Measurements from ENCODE around the gene EEF1AKMT4.

Gene EEF1AKMT4

GRCh38 chr3:184249412-184250166, at the start of gene EEF1AKMT4:
Gene EEF1AKMT4 (plus strand): TSS chr3:184249672. CDS start chr3:184249695, 23 bp downstream.
- intact Hi-C loops (cut with DNase I), result loop anchor here (2.0 to 10.0 kb wide), 4 partner anchors 38 to 355 kb away; partner anchors contain the start of genes ABCF3 and EIF2B5
- DNase-seq, result peak; percentile 88 to 99 (median 93)

- no peak for DNase-seq
- intact Hi-C loops (cut with DNase I), result no loop called here
Measured at GRCh38 chr3:184200825-184201224, 48.6 kb upstream of the EEF1AKMT4 start.

GRCh38 chr3:184203526-184203925, 45.9 kb upstream of the EEF1AKMT4 start:
- intact Hi-C loops (cut with DNase I), result no loop called here
- no peak for DNase-seq

- peak in 1 of 10 donors; percentile 9 for DNase-seq
- intact Hi-C loops (cut with DNase I), result no loop called here
Measured at GRCh38 chr3:184209146-184209923, 40.1 kb upstream of the EEF1AKMT4 start.

GRCh38 chr3:184211297-184211696, 38.2 kb upstream of the EEF1AKMT4 start:
- no peak for DNase-seq
- intact Hi-C loops (cut with DNase I), result no loop called here

- DNase-seq, result no peak
- intact Hi-C loops (cut with DNase I), result no loop called here
Measured at GRCh38 chr3:184211718-184212117, 37.8 kb upstream of the EEF1AKMT4 start.

- no peak for DNase-seq
- intact Hi-C loops (cut with DNase I), result no loop called here
Measured at GRCh38 chr3:184218814-184219213, 30.7 kb upstream of the EEF1AKMT4 start.

- DNase-seq, result no peak
- intact Hi-C loops (cut with DNase I), result no loop called here
Measured at GRCh38 chr3:184222521-184222920, 27.0 kb upstream of the EEF1AKMT4 start.

- intact Hi-C loops (cut with DNase I), result no loop called here
Measured at GRCh38 chr3:184223946-184224345, 25.5 kb upstream of the EEF1AKMT4 start.

GRCh38 chr3:184227481-184227935, 22.0 kb upstream of the EEF1AKMT4 start:
- peak in 2 of 10 donors; percentile 34 to 74 for DNase-seq
- intact Hi-C loops (cut with DNase I), result no loop called here

More at GRCh38 chr3:184223946-184224345, 25.5 kb upstream of the EEF1AKMT4 start:
- DNase-seq, result no peak

- intact Hi-C loops (cut with DNase I), result no loop called here
- peak in 2 of 10 donors; percentile 75 to 77 for DNase-seq
Measured at GRCh38 chr3:184228376-184229137, 20.9 kb upstream of the EEF1AKMT4 start.

- peak; percentile 24 to 97 (median 73) for DNase-seq
- intact Hi-C loops (cut with DNase I), result no loop called here
Measured at GRCh38 chr3:184229394-184230080, 19.9 kb upstream of the EEF1AKMT4 start, which contains the start of gene VWA5B2. Gene VWA5B2 (plus strand): TSS chr3:184229585. CDS start chr3:184230529, 944 bp downstream.

GRCh38 chr3:184230081-184230602, 19.3 kb upstream of the EEF1AKMT4 start:
- peak in 1 of 10 donors; percentile 85 for DNase-seq

GRCh38 chr3:184230603-184231528, 18.6 kb upstream of the EEF1AKMT4 start:
- intact Hi-C loops (cut with DNase I), result no loop called here
- peak in 4 of 10 donors; percentile 28 to 92 (median 65) for DNase-seq

More at GRCh38 chr3:184230081-184230602, 19.3 kb upstream of the EEF1AKMT4 start:
- intact Hi-C loops (cut with DNase I), result no loop called here

GRCh38 chr3:184231671-184232070, 17.8 kb upstream of the EEF1AKMT4 start:
- intact Hi-C loops (cut with DNase I), result no loop called here

GRCh38 chr3:184233127-184233843, 16.2 kb upstream of the EEF1AKMT4 start:
- intact Hi-C loops (cut with DNase I), result no loop called here
- DNase-seq, result no peak

More at GRCh38 chr3:184231671-184232070, 17.8 kb upstream of the EEF1AKMT4 start:
- DNase-seq, result no peak

- DNase-seq, result peak; percentile 50 to 95 (median 66)
- intact Hi-C loops (cut with DNase I), result no loop called here
Measured at GRCh38 chr3:184234224-184234623, 15.2 kb upstream of the EEF1AKMT4 start.
